ENCODE measurements around the gene SCUBE3.

Gene SCUBE3

GRCh38 chr6:35278708-35279107 is 65.0 kb downstream of the SCUBE3 start:
- DNase-seq = no peak

GRCh38 chr6:35280903-35281302 is 67.1 kb downstream of the SCUBE3 start:
- no peak for DNase-seq

- no peak for DNase-seq
These were observed 68.7 kb downstream of the SCUBE3 start for GRCh38 chr6:35282472-35282871.

- no peak for DNase-seq
These were observed 69.6 kb downstream of the SCUBE3 start for GRCh38 chr6:35283361-35283760.

GRCh38 chr6:35287671-35288396 is 74.1 kb downstream of the SCUBE3 start:
- DNase-seq = no peak

- DNase-seq = no peak
These were observed 75.1 kb downstream of the SCUBE3 start for GRCh38 chr6:35288834-35289233.

GRCh38 chr6:35291491-35291890 is 77.7 kb downstream of the SCUBE3 start:
- DNase-seq = no peak

GRCh38 chr6:35292494-35292893 is 78.7 kb downstream of the SCUBE3 start:
- no peak for DNase-seq

GRCh38 chr6:35293681-35294080 is 79.9 kb downstream of the SCUBE3 start:
- no peak for DNase-seq

- peak; percentile 69 for DNase-seq
These were observed 80.7 kb downstream of the SCUBE3 start for GRCh38 chr6:35294308-35294945.

GRCh38 chr6:35295036-35295435 is 81.3 kb downstream of the SCUBE3 start:
- no peak for DNase-seq

- DNase-seq = no peak
These were observed 82.0 kb downstream of the SCUBE3 start for GRCh38 chr6:35295521-35296315.

GRCh38 chr6:35296931-35297600 is 83.3 kb downstream of the SCUBE3 start:
- no peak for DNase-seq

- DNase-seq = peak; percentile 91
These were observed 84.1 kb downstream of the SCUBE3 start, which contains the start of gene DEF6 for GRCh38 chr6:35297601-35298481. TSS of gene DEF6 (plus strand) at chr6:35297818. CDS start at chr6:35297857, 39 bp downstream.

- DNase-seq = peak; percentile 71
These were observed 84.9 kb downstream of the SCUBE3 start for GRCh38 chr6:35298625-35299140.

- no peak for DNase-seq
These were observed 85.9 kb downstream of the SCUBE3 start for GRCh38 chr6:35299674-35300073.

- no peak for DNase-seq
These were observed 87.1 kb downstream of the SCUBE3 start for GRCh38 chr6:35300848-35301247.
